Left hindlimb (tissue), 1 donor: Measurements from ENCODE around the gene NR2C2.
"Not testable (repeated sequence)": the region's sequence is repeated elsewhere in the genome, so short reads cannot be mapped to it uniquely, and the experiment has no call there.

Experiments used
- DNase-seq: peaks from one replicate; pipeline ENCODE4 v3.0.0-alpha.2; 2018

Gene NR2C2

GRCh38 chr3:14947100-14947885 is at the start of gene NR2C2:
Gene NR2C2 (plus strand): TSS chr3:14947583. CDS start chr3:15003915, 56,332 bp downstream.
- peak; percentile 88 for DNase-seq

- DNase-seq = no peak
These were observed 48.5 kb upstream of the NR2C2 start for GRCh38 chr3:14898929-14899328.

GRCh38 chr3:14899993-14900618 is 47.3 kb upstream of the NR2C2 start:
- DNase-seq = no peak

GRCh38 chr3:14900881-14901873 is 46.2 kb upstream of the NR2C2 start:
- no peak for DNase-seq

- DNase-seq = peak; percentile 87
These were observed 44.7 kb upstream of the NR2C2 start for GRCh38 chr3:14902719-14903118.

- not testable (repeated sequence) for DNase-seq
These were observed 43.9 kb upstream of the NR2C2 start for GRCh38 chr3:14903501-14903900.

- no peak for DNase-seq
These were observed 42.2 kb upstream of the NR2C2 start for GRCh38 chr3:14905055-14905657.

- no peak for DNase-seq
These were observed 40.9 kb upstream of the NR2C2 start for GRCh38 chr3:14906355-14906971.

- no peak for DNase-seq
These were observed 40.1 kb upstream of the NR2C2 start for GRCh38 chr3:14907043-14907966.

GRCh38 chr3:14909250-14909649 is 38.1 kb upstream of the NR2C2 start:
- DNase-seq = no peak

GRCh38 chr3:14911651-14912050 is 35.7 kb upstream of the NR2C2 start:
- DNase-seq = no peak

- no peak for DNase-seq
These were observed 34.1 kb upstream of the NR2C2 start for GRCh38 chr3:14913071-14913925.

- DNase-seq = no peak
These were observed 33.2 kb upstream of the NR2C2 start for GRCh38 chr3:14913926-14914778.

- no peak for DNase-seq
These were observed 32.6 kb upstream of the NR2C2 start for GRCh38 chr3:14914779-14915117.

- no peak for DNase-seq
These were observed 31.7 kb upstream of the NR2C2 start for GRCh38 chr3:14915636-14916222.

GRCh38 chr3:14918356-14918860 is 29.0 kb upstream of the NR2C2 start:
- no peak for DNase-seq

GRCh38 chr3:14920536-14920935 is 26.8 kb upstream of the NR2C2 start:
- no peak for DNase-seq

GRCh38 chr3:14921034-14921616 is 26.3 kb upstream of the NR2C2 start:
- DNase-seq = peak; percentile 90
